Liver (tissue), 9 donors: Measurements from ENCODE around the gene PNMA6F. TPM values are rescaled to one million over a fixed set of nuclear protein-coding genes. Genes with fewer than 3 reads are reported as not detected.
"Not testable (repeated sequence)": the region's sequence is repeated elsewhere in the genome, so short reads cannot be mapped to it uniquely, and the experiment has no call there.

Source experiments
- DNase-seq: peaks from one replicate; pipeline ENCODE4 v3.0.0-alpha.2; 2017; ENCODE audit warnings: low spot score
- H3K27ac ChIP-seq, 2 donors: one replicate each; pipeline ENCODE4 v1.7.0; 2013; ENCODE audit warnings: inconsistent platforms in 2 of 2, low read length in 2 of 2, control low read depth in 1 of 2, low read depth in 1 of 2, mild to moderate bottlenecking in 1 of 2
- H3K27me3 ChIP-seq, 4 donors: one replicate each; pipeline versions ENCODE4 v1.6.1 to v1.7.0; 2013; ENCODE audit warnings: low read length in 3 of 4, inconsistent platforms in 1 of 4, mild to moderate bottlenecking in 1 of 4, moderate library complexity in 1 of 4; ENCODE audit not compliant: control insufficient read depth in 4 of 4, insufficient read depth in 4 of 4
- H3K36me3 ChIP-seq, 4 donors: one replicate each; pipeline versions ENCODE4 v1.6.1 to v1.7.0; 2013; ENCODE audit warnings: low read length in 3 of 4, mild to moderate bottlenecking in 3 of 4, low read depth in 1 of 4, moderate library complexity in 1 of 4; ENCODE audit not compliant: control insufficient read depth in 4 of 4, insufficient read depth in 3 of 4
- H3K4me1 ChIP-seq, 4 donors: one replicate each; pipeline versions ENCODE4 v1.6.1 to v1.7.0; 2013; ENCODE audit warnings: low read length in 3 of 4, mild to moderate bottlenecking in 3 of 4, moderate library complexity in 1 of 4; ENCODE audit not compliant: control insufficient read depth in 4 of 4, insufficient read depth in 4 of 4
- H3K4me3 ChIP-seq, 3 donors: one replicate each; pipeline versions ENCODE4 v1.6.1 to v1.7.0; 2013; ENCODE audit warnings: low read length in 3 of 3, control low read depth in 1 of 3, low read depth in 1 of 3, mild to moderate bottlenecking in 1 of 3
- H3K9ac ChIP-seq, 2 donors: one replicate each; pipeline ENCODE4 v1.7.0; 2013; ENCODE audit warnings: low read length in 2 of 2, mild to moderate bottlenecking in 2 of 2, moderate library complexity in 2 of 2, control low read depth in 1 of 2, low read depth in 1 of 2
- H3K9me3 ChIP-seq, 4 donors: one replicate each; pipeline versions ENCODE4 v1.6.1 to v1.7.0; 2013; ENCODE audit warnings: low read length in 3 of 4; ENCODE audit not compliant: control insufficient read depth in 4 of 4
- ATF3 ChIP-seq: IDR thresholded peaks from 2 replicates; pipeline ENCODE4 v1.6.1; 2016; ENCODE audit warnings: antibody characterized with exemption
- EGR1 ChIP-seq, 2 donors: IDR thresholded peaks; 2 replicates each; pipeline ENCODE4 v1.6.1; 2016 to 2018; ENCODE audit warnings: antibody characterized with exemption in 2 of 2, low read depth in 2 of 2
- FOXA1 ChIP-seq: IDR thresholded peaks from 2 replicates; pipeline ENCODE4 v1.6.1; 2016; ENCODE audit warnings: antibody characterized with exemption
- FOXA2 ChIP-seq: IDR thresholded peaks from 2 replicates; pipeline ENCODE4 v1.6.1; 2016; ENCODE audit warnings: antibody characterized with exemption
- GABPA ChIP-seq, 2 donors: IDR thresholded peaks in 1 of 2; conservative IDR thresholded peaks in 1 of 2; 2 replicates each; pipeline ENCODE4 v1.6.1; 2016; ENCODE audit warnings: antibody characterized with exemption in 2 of 2, mild to moderate bottlenecking in 1 of 2, moderate library complexity in 1 of 2
- HNF4G ChIP-seq: IDR thresholded peaks from 2 replicates; pipeline ENCODE4 v1.6.1; 2016; ENCODE audit warnings: antibody characterized with exemption
- MAX ChIP-seq: IDR thresholded peaks from 2 replicates; pipeline ENCODE4 v1.6.1; 2016; ENCODE audit warnings: antibody characterized with exemption
- NR2F2 ChIP-seq: IDR thresholded peaks from 2 replicates; pipeline ENCODE4 v1.6.1; 2016; ENCODE audit warnings: antibody characterized with exemption
- REST ChIP-seq: IDR thresholded peaks from 2 replicates; pipeline ENCODE4 v1.6.1; 2016; ENCODE audit warnings: antibody characterized with exemption, mild to moderate bottlenecking
- RXRA ChIP-seq, 2 donors: IDR thresholded peaks; 2 replicates each; pipeline ENCODE4 v1.6.1; 2017 to 2018; ENCODE audit warnings: antibody characterized with exemption in 2 of 2, mild to moderate bottlenecking in 1 of 2
- SP1 ChIP-seq: IDR thresholded peaks from 2 replicates; pipeline ENCODE4 v1.6.1; 2018; ENCODE audit warnings: antibody characterized with exemption, mild to moderate bottlenecking
- ZBTB33 ChIP-seq: IDR thresholded peaks from 2 replicates; pipeline ENCODE4 v1.6.1; 2016; ENCODE audit warnings: antibody characterized with exemption
- WGBS: extraction: QIAGEN DNeasy Blood & Tissue Kit; methylation state at CpG from one replicate; pipeline ENCODE4 v1.1.7; 2013; 5-methylcytosine and 5-hydroxymethylcytosine counted together
- polyA plus RNA-seq, 2 donors: library from polyadenylated mRNA; stranded (reverse) in 1 of 2; unstranded in 1 of 2; fragments of 200-250 nt in 1 of 2; fragments of >200 nt in 1 of 2; fragmentation: Nextera tagmentation in 1 of 2; extraction: Ambion mirVana in 1 of 2; gene quantifications; one replicate each; pipeline versions ENCODE4 v1.2.1 to v1.2.3, GENCODE V29; 2013 to 2015
- total RNA-seq, 2 donors: library from RNA; depleted of rRNA; stranded (reverse); fragments of >200 nt; gene quantifications; one replicate each; pipeline ENCODE4 v1.2.3, GENCODE V29; 2014
- donor health status: healthy.
- donor health status: healthy.
- donor health status: healthy.
- donor health status: healthy.
- donor health status: healthy.

The PNMA6F gene
- total and polyA plus RNA-seq, 4 donors: not detected

- TF ChIP-seq ATF3: no peak
- TF ChIP-seq FOXA2: no peak
- no peak for TF ChIP-seq RXRA (IDR thresholded peaks at IDR 0.05)
- TF ChIP-seq MAX: no peak
These were observed 11.7 kb upstream of the PNMA6F start (continued) for GRCh38 chrX:153333266-153333665.

- no peaks in the 10 kb centered on the region for H3K9me3 ChIP-seq
- 88% methylated on average over 4 of the region's 4 CpGs for WGBS
- H3K4me3 ChIP-seq: no peak overlapping the region
- H3K27me3 ChIP-seq: peaks cover 0 to 2% (median 0%) of the 10 kb centered on the region in 4 donors
- H3K4me1 ChIP-seq: no peaks in the 10 kb centered on the region
- no peak for DNase-seq
- H3K36me3 ChIP-seq: no peaks in the 10 kb centered on the region
- no peak overlapping the region for H3K9ac ChIP-seq
- H3K27ac ChIP-seq: no peak overlapping the region
- TF ChIP-seq ZBTB33 (no peak), GABPA (IDR thresholded peaks at IDR 0.05 in 1 of 2, conservative IDR thresholded peaks at IDR 0.05 in 1 of 2) (no peak), EGR1 (IDR thresholded peaks at IDR 0.05; ENCODE audit: low read depth in 2 of 2) (no peak), HNF4G (no peak), NR2F2 (no peak), REST (no peak)
These were observed 6.0 kb upstream of the PNMA6F start for GRCh38 chrX:153327561-153327960.

GRCh38 chrX:153320555-153321184, 897 bp downstream of the PNMA6F start:
- 41% methylated on average over 10 of the region's 13 CpGs for WGBS
- H3K9me3 ChIP-seq: no peaks in the 10 kb centered on the region
- H3K4me3 ChIP-seq: no peak overlapping the region
- no peaks in the 10 kb centered on the region for H3K27me3 ChIP-seq
- DNase-seq: no peak
- H3K27ac ChIP-seq: no peak overlapping the region
- H3K9ac ChIP-seq: no peak overlapping the region
- H3K36me3 ChIP-seq: no peaks in the 10 kb centered on the region
- TF ChIP-seq EGR1 (IDR thresholded peaks at IDR 0.05; ENCODE audit: low read depth in 2 of 2): no peak
- no peak for TF ChIP-seq ZBTB33
- TF ChIP-seq FOXA1: no peak
- no peak for TF ChIP-seq RXRA (IDR thresholded peaks at IDR 0.05)
- TF ChIP-seq SP1: no peak
- TF ChIP-seq NR2F2: no peak
- no peaks in the 10 kb centered on the region for H3K4me1 ChIP-seq

- H3K4me3 ChIP-seq, H3K9me3 ChIP-seq, DNase-seq, H3K36me3 ChIP-seq, H3K4me1 ChIP-seq, H3K9ac ChIP-seq, H3K27ac ChIP-seq, H3K27me3 ChIP-seq: not testable (repeated sequence)
- 92% methylated on average over 1 of the region's 1 CpG for WGBS
These were observed 1.5 kb downstream of the PNMA6F start for GRCh38 chrX:153320047-153320443.
